Calu3 (cell line): ENCODE measurements around the gene ZDHHC6. TPM values are rescaled to one million over a fixed set of nuclear protein-coding genes. Genes with fewer than 3 reads are reported as not detected.

Experiments used
- BruUV-seq: library from RNA; stranded (reverse); fragments of 400-500 nt; replicated peaks from 2 replicates; lab custom pipeline; 2021; lab: Mats Ljungman, UMichigan
- CTCF ChIA-PET: fragments of 300-600 bp; sonication (Branson Sonifier 250); formaldehyde crosslinking; loops from one replicate; lab custom pipeline; 2022; ENCODE audit warnings: antibody characterized with exemption; lab: Charles Lee
- DNase-seq: peaks from one replicate; pipeline ENCODE4 v3.0.0; 2022
- H3K27ac Mint-ChIP-seq: one replicate; pipeline ENCODE4 v1.8.0; 2022; ENCODE audit warnings: mixed read lengths; ENCODE audit not compliant: unreplicated experiment
- H3K27me3 Mint-ChIP-seq: one replicate; pipeline ENCODE4 v1.8.0; 2022; ENCODE audit warnings: mixed read lengths; ENCODE audit not compliant: unreplicated experiment
- H3K36me3 Mint-ChIP-seq: one replicate; pipeline ENCODE4 v1.8.0; 2022; ENCODE audit warnings: mild to moderate bottlenecking, moderate library complexity, mixed read lengths; ENCODE audit not compliant: insufficient read depth, unreplicated experiment
- H3K4me1 Mint-ChIP-seq: one replicate; pipeline ENCODE4 v1.8.0; 2022; ENCODE audit warnings: mild to moderate bottlenecking, low read depth, mixed read lengths; ENCODE audit not compliant: unreplicated experiment
- H3K4me3 Mint-ChIP-seq: one replicate; pipeline ENCODE4 v1.8.0; 2022; ENCODE audit warnings: mild to moderate bottlenecking, low read depth, moderate library complexity, mixed read lengths; ENCODE audit not compliant: unreplicated experiment
- H3K9me3 Mint-ChIP-seq: one replicate; pipeline ENCODE4 v1.8.0; 2022; ENCODE audit warnings: low read depth, mixed read lengths; ENCODE audit not compliant: unreplicated experiment
- CTCF ChIP-seq: fragments of 200-600 bp; IDR thresholded peaks from one replicate; pipeline ENCODE4 v1.8.0; 2022; ENCODE audit warnings: antibody characterized with exemption; ENCODE audit not compliant: unreplicated experiment
- intact Hi-C: fragments of 100-400 bp; cut with micrococcal nuclease; formaldehyde crosslinking; loops from one replicate; pipeline ENCODE4 v1.10.0; 2022; ENCODE audit not compliant: unreplicated experiment
- total RNA-seq: library from RNA; stranded (reverse); gene quantifications from 2 replicates; pipeline ENCODE4 v1.2.3, GENCODE V29; 2022

The ZDHHC6 gene
- total RNA-seq, 1 experiment from 2014 or later, result 28.7 TPM

- CTCF ChIA-PET, result no interaction called here
- TF ChIP-seq CTCF, result no peak
- Mint-ChIP-seq H3K4me3 (no peak overlapping the region), H3K4me1 (peaks cover 8% of the 10 kb centered on the region), H3K27ac (no peak overlapping the region), H3K27me3 (no peaks in the 10 kb centered on the region), H3K9me3 (no peaks in the 10 kb centered on the region), H3K36me3 (no peaks in the 10 kb centered on the region)
- intact Hi-C loops, result no loop called here
- DNase-seq, result no peak
- BruUV-seq, result no TSS peak
Measured at GRCh38 chr10:112487964-112488363, 41.2 kb upstream of the ZDHHC6 start.

GRCh38 chr10:112484399-112484798 is 37.7 kb upstream of the ZDHHC6 start:
- BruUV-seq, result no TSS peak
- CTCF ChIA-PET, result no interaction called here

GRCh38 chr10:112481602-112482001 is 34.9 kb upstream of the ZDHHC6 start:
- BruUV-seq, result no TSS peak
- Mint-ChIP-seq H3K4me1 (no peaks in the 10 kb centered on the region), H3K9me3 (no peaks in the 10 kb centered on the region), H3K27me3 (no peaks in the 10 kb centered on the region), H3K27ac (no peak overlapping the region), H3K36me3 (no peaks in the 10 kb centered on the region), H3K4me3 (no peak overlapping the region)
- TF ChIP-seq CTCF, result no peak
- DNase-seq, result no peak
- CTCF ChIA-PET, result no interaction called here
- intact Hi-C loops, result no loop called here

More at GRCh38 chr10:112484399-112484798, 37.7 kb upstream of the ZDHHC6 start:
- no peak for DNase-seq
- H3K4me1 Mint-ChIP-seq, result no peaks in the 10 kb centered on the region
- H3K36me3 Mint-ChIP-seq, result no peaks in the 10 kb centered on the region
- H3K9me3 Mint-ChIP-seq, result no peaks in the 10 kb centered on the region
- H3K27me3 Mint-ChIP-seq, result no peaks in the 10 kb centered on the region
- no peak overlapping the region for H3K27ac Mint-ChIP-seq
- H3K4me3 Mint-ChIP-seq, result no peak overlapping the region
- intact Hi-C loops, result no loop called here
- TF ChIP-seq CTCF, result no peak

GRCh38 chr10:112475575-112476218 is 29.0 kb upstream of the ZDHHC6 start:
- CTCF ChIA-PET, result interaction anchor here (0.6 kb wide), 1 partner anchor 909 kb away, joined by 4 read pairs; no protein-coding TSS in a partner anchor
- no TSS peak for BruUV-seq
- H3K36me3 Mint-ChIP-seq, result no peaks in the 10 kb centered on the region
- no peaks in the 10 kb centered on the region for H3K9me3 Mint-ChIP-seq
- no peak overlapping the region for H3K27ac Mint-ChIP-seq
- H3K4me3 Mint-ChIP-seq, result no peak overlapping the region
- intact Hi-C loops, result loop anchor here (1.0 to 10.0 kb wide), 5 partner anchors 739 to 1087 kb away; no protein-coding TSS in a partner anchor
- DNase-seq, result no peak
- no peaks in the 10 kb centered on the region for H3K27me3 Mint-ChIP-seq
- no peak for TF ChIP-seq CTCF
- H3K4me1 Mint-ChIP-seq, result no peaks in the 10 kb centered on the region
